ENCODE data around the gene PBX3.

The PBX3 gene

DNA sequence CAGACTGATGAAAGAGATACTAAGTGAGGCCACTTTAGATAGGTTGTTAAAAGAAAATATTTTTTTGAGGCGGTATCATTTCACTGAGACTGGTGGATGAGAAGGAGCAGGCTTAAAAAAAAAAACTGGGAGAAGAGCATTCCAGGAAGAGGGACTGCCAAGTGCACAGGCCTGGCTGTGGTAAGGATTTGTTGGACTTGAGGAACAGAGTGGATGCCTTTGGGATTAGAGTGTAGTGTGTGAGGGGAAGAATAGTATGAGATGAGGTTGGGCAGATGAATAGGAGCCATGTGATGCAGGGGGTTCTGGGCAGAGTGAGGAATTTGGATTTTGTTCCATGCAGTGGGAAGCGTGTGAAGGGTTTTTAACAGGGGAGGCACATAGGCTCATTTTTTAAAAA is 57.9 kb downstream of the PBX3 start:
- Histone ChIP-seq H3K4me3 (ENCODE audit: low read length) (no peak overlapping the region), H3F3A (ENCODE audit: control insufficient read depth, insufficient read depth) (no peaks in the 10 kb centered on the region), H3K36me3 (ENCODE audit: control insufficient read depth, low read length) (no peaks in the 10 kb centered on the region), H3K27ac (ENCODE audit: low read depth, low read length) (no peak overlapping the region), H3K4me1 (ENCODE audit: control insufficient read depth, low read length) (no peaks in the 10 kb centered on the region), H3K9me2 (replicated peaks; ENCODE audit: control insufficient read depth, low read length) (no peaks in the 10 kb centered on the region), H3K4me2 (ENCODE audit: low read length) (no peak overlapping the region), H3K79me2 (ENCODE audit: control insufficient read depth, low read length) (no peaks in the 10 kb centered on the region), H4K20me1 (ENCODE audit: control insufficient read depth, insufficient read depth, low read depth, low read length) (no peaks in the 10 kb centered on the region), H3K9me3 (ENCODE audit: control insufficient read depth, insufficient read depth, low read length) (no peaks in the 10 kb centered on the region), H3K27me3 (ENCODE audit: control insufficient read depth, low read length) (no peaks in the 10 kb centered on the region)
- TF ChIP-seq EZH2phosphoT487 (IDR thresholded peaks at IDR 0.05; ENCODE audit: borderline replicate concordance, low read length) = no peak
- TF ChIP-seq, protein P1, sequence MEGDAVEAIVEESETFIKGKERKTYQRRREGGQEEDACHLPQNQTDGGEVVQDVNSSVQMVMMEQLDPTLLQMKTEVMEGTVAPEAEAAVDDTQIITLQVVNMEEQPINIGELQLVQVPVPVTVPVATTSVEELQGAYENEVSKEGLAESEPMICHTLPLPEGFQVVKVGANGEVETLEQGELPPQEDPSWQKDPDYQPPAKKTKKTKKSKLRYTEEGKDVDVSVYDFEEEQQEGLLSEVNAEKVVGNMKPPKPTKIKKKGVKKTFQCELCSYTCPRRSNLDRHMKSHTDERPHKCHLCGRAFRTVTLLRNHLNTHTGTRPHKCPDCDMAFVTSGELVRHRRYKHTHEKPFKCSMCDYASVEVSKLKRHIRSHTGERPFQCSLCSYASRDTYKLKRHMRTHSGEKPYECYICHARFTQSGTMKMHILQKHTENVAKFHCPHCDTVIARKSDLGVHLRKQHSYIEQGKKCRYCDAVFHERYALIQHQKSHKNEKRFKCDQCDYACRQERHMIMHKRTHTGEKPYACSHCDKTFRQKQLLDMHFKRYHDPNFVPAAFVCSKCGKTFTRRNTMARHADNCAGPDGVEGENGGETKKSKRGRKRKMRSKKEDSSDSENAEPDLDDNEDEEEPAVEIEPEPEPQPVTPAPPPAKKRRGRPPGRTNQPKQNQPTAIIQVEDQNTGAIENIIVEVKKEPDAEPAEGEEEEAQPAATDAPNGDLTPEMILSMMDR (IDR thresholded peaks at IDR 0.05; ENCODE audit: low read depth, low read length, poor library complexity, severe bottlenecking) = no peak

- Histone ChIP-seq H3K27me3 (ENCODE audit: control insufficient read depth, low read length) (no peaks in the 10 kb centered on the region), H3K27ac (ENCODE audit: low read depth, low read length) (no peak overlapping the region), H4K20me1 (ENCODE audit: control insufficient read depth, insufficient read depth, low read depth, low read length) (no peaks in the 10 kb centered on the region), H3K4me1 (ENCODE audit: control insufficient read depth, low read length) (no peaks in the 10 kb centered on the region), H3F3A (ENCODE audit: control insufficient read depth, insufficient read depth) (no peaks in the 10 kb centered on the region), H3K36me3 (ENCODE audit: control insufficient read depth, low read length) (no peaks in the 10 kb centered on the region), H3K4me3 (ENCODE audit: low read length) (no peak overlapping the region), H3K9me3 (ENCODE audit: control insufficient read depth, insufficient read depth, low read length) (no peaks in the 10 kb centered on the region), H3K4me2 (ENCODE audit: low read length) (no peak overlapping the region), H3K79me2 (ENCODE audit: control insufficient read depth, low read length) (no peaks in the 10 kb centered on the region), H3K9me2 (replicated peaks; ENCODE audit: control insufficient read depth, low read length) (no peaks in the 10 kb centered on the region)
- no peak for TF ChIP-seq EZH2phosphoT487 (IDR thresholded peaks at IDR 0.05; ENCODE audit: borderline replicate concordance, low read length)
- TF ChIP-seq, protein P1 (IDR thresholded peaks at IDR 0.05; ENCODE audit: low read depth, low read length, poor library complexity, severe bottlenecking) = no peak
These were observed 58.4 kb downstream of the PBX3 start for GRCh38 chr9:125805586-125805985.

- Histone ChIP-seq H3K4me1 (ENCODE audit: control insufficient read depth, low read length) (no peaks in the 10 kb centered on the region), H3K36me3 (ENCODE audit: control insufficient read depth, low read length) (no peaks in the 10 kb centered on the region), H3K9me3 (ENCODE audit: control insufficient read depth, insufficient read depth, low read length) (no peaks in the 10 kb centered on the region), H3F3A (ENCODE audit: control insufficient read depth, insufficient read depth) (no peaks in the 10 kb centered on the region), H3K27me3 (ENCODE audit: control insufficient read depth, low read length) (no peaks in the 10 kb centered on the region), H3K4me3 (ENCODE audit: low read length) (no peak overlapping the region), H3K79me2 (ENCODE audit: control insufficient read depth, low read length) (no peaks in the 10 kb centered on the region), H3K9me2 (replicated peaks; ENCODE audit: control insufficient read depth, low read length) (no peaks in the 10 kb centered on the region), H3K27ac (ENCODE audit: low read depth, low read length) (no peak overlapping the region), H4K20me1 (ENCODE audit: control insufficient read depth, insufficient read depth, low read depth, low read length) (no peaks in the 10 kb centered on the region), H3K4me2 (ENCODE audit: low read length) (no peak overlapping the region)
- TF ChIP-seq, protein P1 (IDR thresholded peaks at IDR 0.05; ENCODE audit: low read depth, low read length, poor library complexity, severe bottlenecking) = no peak
- no peak for TF ChIP-seq EZH2phosphoT487 (IDR thresholded peaks at IDR 0.05; ENCODE audit: borderline replicate concordance, low read length)
These were observed 59.9 kb downstream of the PBX3 start for GRCh38 chr9:125807079-125807478.

DNA sequence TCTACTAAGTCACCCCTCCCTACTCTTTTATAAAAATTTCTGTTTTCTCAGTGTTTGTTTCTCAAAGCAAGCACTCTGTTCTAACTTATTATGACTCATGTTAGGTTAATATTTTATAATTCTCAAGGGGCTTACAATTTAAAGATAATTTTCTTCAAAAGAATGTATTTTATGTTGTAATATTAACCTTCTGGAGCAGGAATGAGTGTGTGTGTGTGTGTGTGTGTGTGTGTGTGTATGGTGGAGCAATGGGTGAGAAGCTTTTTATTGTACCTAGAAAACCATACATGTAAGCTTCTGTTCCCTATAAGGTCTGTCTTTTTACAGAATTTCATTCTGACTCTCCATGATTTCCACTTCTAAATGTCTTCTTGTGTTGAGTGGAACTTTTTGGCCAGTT is 63.0 kb downstream of the PBX3 start:
- Histone ChIP-seq H3K9me3 (ENCODE audit: control insufficient read depth, insufficient read depth, low read length) (no peaks in the 10 kb centered on the region), H3K27me3 (ENCODE audit: control insufficient read depth, low read length) (no peaks in the 10 kb centered on the region), H3K27ac (ENCODE audit: low read depth, low read length) (no peak overlapping the region), H3K79me2 (ENCODE audit: control insufficient read depth, low read length) (no peaks in the 10 kb centered on the region), H3K9me2 (replicated peaks; ENCODE audit: control insufficient read depth, low read length) (no peaks in the 10 kb centered on the region), H3F3A (ENCODE audit: control insufficient read depth, insufficient read depth) (no peaks in the 10 kb centered on the region), H3K4me3 (ENCODE audit: low read length) (no peak overlapping the region), H4K20me1 (ENCODE audit: control insufficient read depth, insufficient read depth, low read depth, low read length) (no peaks in the 10 kb centered on the region), H3K4me2 (ENCODE audit: low read length) (no peak overlapping the region), H3K36me3 (ENCODE audit: control insufficient read depth, low read length) (no peaks in the 10 kb centered on the region), H3K4me1 (ENCODE audit: control insufficient read depth, low read length) (no peaks in the 10 kb centered on the region; the same call in 1 of the 2 replicates)
- TF ChIP-seq, protein P1 (IDR thresholded peaks at IDR 0.05; ENCODE audit: low read depth, low read length, poor library complexity, severe bottlenecking) = no peak
